BLaER1 (cell line): ENCODE data around the gene ZMYND10.

Experiments used
- H3K27ac ChIP-seq: shearing (Covaris generic); formaldehyde crosslinking; 2 replicates; pipeline ENCODE4 v1.8.1; 2022
- H3K27me3 ChIP-seq: shearing (Covaris generic); formaldehyde crosslinking; 2 replicates; pipeline ENCODE4 v1.8.1; 2022
- H3K36me3 ChIP-seq: shearing (Covaris generic); formaldehyde crosslinking; 2 replicates; pipeline ENCODE4 v1.8.1; 2022
- H3K4me1 ChIP-seq: shearing (Covaris generic); formaldehyde crosslinking; 2 replicates; pipeline ENCODE4 v1.8.1; 2022
- H3K4me2 ChIP-seq: shearing (Covaris generic); formaldehyde crosslinking; 2 replicates; pipeline ENCODE4 v1.8.1; 2022
- H3K4me3 ChIP-seq: shearing (Covaris generic); formaldehyde crosslinking; 2 replicates; pipeline ENCODE4 v1.8.1; 2022
- H3K9ac ChIP-seq: shearing (Covaris generic); formaldehyde crosslinking; 2 replicates; pipeline ENCODE4 v1.8.1; 2022
- H3K9me3 ChIP-seq: shearing (Covaris generic); formaldehyde crosslinking; 2 replicates; pipeline ENCODE4 v1.8.1; 2022
- H4K20me1 ChIP-seq: shearing (Covaris generic); formaldehyde crosslinking; 2 replicates; pipeline ENCODE4 v1.8.1; 2022
- Cebpa-rat ChIP-seq: shearing (Covaris generic); IDR thresholded peaks from 2 replicates; pipeline ENCODE4 v1.8.1; 2022

ZMYND10 gene

GRCh38 chr3:50382722-50383121 is 37.2 kb upstream of the ZMYND10 start:
- TF ChIP-seq Cebpa-rat, result no peak
- Histone ChIP-seq H3K4me3 (no peak overlapping the region), H3K4me1 (peaks cover 11% of the 10 kb centered on the region), H3K27me3 (no peaks in the 10 kb centered on the region), H3K9me3 (no peaks in the 10 kb centered on the region), H3K27ac (no peak overlapping the region), H3K9ac (no peak overlapping the region), H3K36me3 (no peaks in the 10 kb centered on the region), H3K4me2 (no peak overlapping the region), H4K20me1 (no peaks in the 10 kb centered on the region)

GRCh38 chr3:50381383-50381782 is 35.9 kb upstream of the ZMYND10 start:
- Histone ChIP-seq H3K4me1 (peaks cover 11% of the 10 kb centered on the region), H3K27ac (0 out of 2 replicates have a peak overlapping the region, but pooled peaks have one; percentile 27), H3K9ac (no peak overlapping the region), H3K4me3 (no peak overlapping the region), H4K20me1 (no peaks in the 10 kb centered on the region), H3K27me3 (no peaks in the 10 kb centered on the region), H3K9me3 (no peaks in the 10 kb centered on the region), H3K36me3 (no peaks in the 10 kb centered on the region), H3K4me2 (peak overlapping the region; percentile 39; the same call in 1 of the 2 replicates)
- no peak for TF ChIP-seq Cebpa-rat

GRCh38 chr3:50380405-50381085 is 35.0 kb upstream of the ZMYND10 start:
- no peak overlapping the region for H3K4me3 ChIP-seq
- H3K4me2 ChIP-seq, result peak overlapping the region; percentile 39; the same call in 1 of the 2 replicates
- H3K4me1 ChIP-seq, result peaks cover 17% of the 10 kb centered on the region
- no peaks in the 10 kb centered on the region for H3K27me3 ChIP-seq
- H3K9me3 ChIP-seq, result no peaks in the 10 kb centered on the region
- H3K36me3 ChIP-seq, result no peaks in the 10 kb centered on the region
- no peaks in the 10 kb centered on the region for H4K20me1 ChIP-seq
- no peak overlapping the region for H3K9ac ChIP-seq
- TF ChIP-seq Cebpa-rat, result no peak
- H3K27ac ChIP-seq, result no peak overlapping the region

- no peak overlapping the region for H3K9ac ChIP-seq
- no peaks in the 10 kb centered on the region for H3K27me3 ChIP-seq
- no peaks in the 10 kb centered on the region for H3K36me3 ChIP-seq
- no peak overlapping the region for H3K27ac ChIP-seq
- H3K4me3 ChIP-seq, result no peak overlapping the region
- peaks cover 27% of the 10 kb centered on the region for H3K4me1 ChIP-seq
- H4K20me1 ChIP-seq, result no peaks in the 10 kb centered on the region
- no peak overlapping the region for H3K4me2 ChIP-seq
- no peaks in the 10 kb centered on the region for H3K9me3 ChIP-seq
- TF ChIP-seq Cebpa-rat, result no peak
These were observed 33.2 kb upstream of the ZMYND10 start for GRCh38 chr3:50378757-50379156.

GRCh38 chr3:50378024-50378423 is 32.5 kb upstream of the ZMYND10 start:
- TF ChIP-seq Cebpa-rat, result no peak
- Histone ChIP-seq H3K4me2 (no peak overlapping the region), H3K27ac (no peak overlapping the region), H3K36me3 (no peaks in the 10 kb centered on the region), H3K4me1 (peaks cover 30% of the 10 kb centered on the region), H3K27me3 (no peaks in the 10 kb centered on the region), H3K4me3 (no peak overlapping the region), H3K9me3 (no peaks in the 10 kb centered on the region), H3K9ac (no peak overlapping the region), H4K20me1 (no peaks in the 10 kb centered on the region)

GRCh38 chr3:50375258-50375931 is 29.9 kb upstream of the ZMYND10 start:
- TF ChIP-seq Cebpa-rat, result no peak
- Histone ChIP-seq H3K4me2 (peak overlapping the region; percentile 40; the same call in 1 of the 2 replicates), H3K9ac (no peak overlapping the region), H3K4me1 (peaks cover 35% of the 10 kb centered on the region), H3K27ac (peak overlapping the region; percentile 35), H3K9me3 (no peaks in the 10 kb centered on the region), H3K4me3 (no peak overlapping the region), H3K27me3 (no peaks in the 10 kb centered on the region), H3K36me3 (no peaks in the 10 kb centered on the region), H4K20me1 (no peaks in the 10 kb centered on the region)

GRCh38 chr3:50374363-50375257 is 29.1 kb upstream of the ZMYND10 start:
- H3K27me3 ChIP-seq, result no peaks in the 10 kb centered on the region
- H3K36me3 ChIP-seq, result no peaks in the 10 kb centered on the region
- no peaks in the 10 kb centered on the region for H3K9me3 ChIP-seq
- H4K20me1 ChIP-seq, result no peaks in the 10 kb centered on the region
- peaks cover 35% of the 10 kb centered on the region for H3K4me1 ChIP-seq
- TF ChIP-seq Cebpa-rat, result no peak
- H3K4me2 ChIP-seq, result peak overlapping the region; percentile 40
- no peak overlapping the region for H3K9ac ChIP-seq
- H3K27ac ChIP-seq, result peak overlapping the region; percentile 35
- no peak overlapping the region for H3K4me3 ChIP-seq

GRCh38 chr3:50373146-50374051 is 27.9 kb upstream of the ZMYND10 start:
- H3K9me3 ChIP-seq, result no peaks in the 10 kb centered on the region
- no peak for TF ChIP-seq Cebpa-rat
- no peak overlapping the region for H3K4me3 ChIP-seq
- 0 out of 2 replicates have a peak overlapping the region, but pooled peaks have one; percentile 10 for H3K9ac ChIP-seq
- H3K27me3 ChIP-seq, result no peaks in the 10 kb centered on the region
- H3K4me2 ChIP-seq, result no peak overlapping the region; the same call in 1 of the 2 replicates
- no peaks in the 10 kb centered on the region for H3K36me3 ChIP-seq
- no peak overlapping the region for H3K27ac ChIP-seq
- H3K4me1 ChIP-seq, result peaks cover 41% of the 10 kb centered on the region
- H4K20me1 ChIP-seq, result no peaks in the 10 kb centered on the region

- TF ChIP-seq Cebpa-rat, result no peak
- H3K9ac ChIP-seq, result no peak overlapping the region; the same call in 1 of the 2 replicates
These were observed 26.8 kb upstream of the ZMYND10 start for GRCh38 chr3:50372349-50372748.

More at GRCh38 chr3:50372349-50372748, 26.8 kb upstream of the ZMYND10 start:
- no peaks in the 10 kb centered on the region for H3K36me3 ChIP-seq
- no peaks in the 10 kb centered on the region for H3K9me3 ChIP-seq
- H3K4me2 ChIP-seq, result peak overlapping the region; percentile 43
- no peaks in the 10 kb centered on the region for H3K27me3 ChIP-seq
- peaks cover 46% of the 10 kb centered on the region for H3K4me1 ChIP-seq
- H3K27ac ChIP-seq, result peak overlapping the region; percentile 53; the same call in 1 of the 2 replicates
- H4K20me1 ChIP-seq, result no peaks in the 10 kb centered on the region
- H3K4me3 ChIP-seq, result no peak overlapping the region
